Stimulated activated CD8-positive, alpha-beta memory T cell treated with anti-CD3 and anti-CD28 coated beads, Interleukin-2, amount 100 ng/mL, for 48 hours (primary cell): ENCODE data around the gene NMS.

Source experiments
- DNase-seq, 2 donors: peaks; one replicate each; pipeline ENCODE4 v3.0.0-alpha.2; 2020; ENCODE audit warnings: low read depth in 2 of 2

The NMS gene

GRCh38 chr2:100484390-100484789 lies 14.1 kb downstream of the NMS start:
- no peak for DNase-seq

- no peak for DNase-seq
These were observed 15.1 kb downstream of the NMS start for GRCh38 chr2:100485396-100485795.

GRCh38 chr2:100494712-100495111 lies 24.4 kb downstream of the NMS start:
- no peak for DNase-seq

- DNase-seq = no peak
These were observed 32.5 kb downstream of the NMS start for GRCh38 chr2:100502782-100503181.

- no peak for DNase-seq
These were observed 34.3 kb downstream of the NMS start for GRCh38 chr2:100504542-100504941.

- DNase-seq = no peak
These were observed 38.8 kb downstream of the NMS start for GRCh38 chr2:100509066-100509465.

- no peak for DNase-seq
These were observed 43.4 kb downstream of the NMS start for GRCh38 chr2:100513650-100514049.

- DNase-seq = no peak
These were observed 47.3 kb downstream of the NMS start for GRCh38 chr2:100517556-100517955.

- DNase-seq = no peak
These were observed 48.5 kb downstream of the NMS start for GRCh38 chr2:100518801-100519200.

- DNase-seq = no peak
These were observed 49.9 kb downstream of the NMS start for GRCh38 chr2:100520224-100520623.

GRCh38 chr2:100522430-100522829 lies 52.1 kb downstream of the NMS start:
- DNase-seq = no peak

- no peak for DNase-seq
These were observed 54.0 kb downstream of the NMS start for GRCh38 chr2:100524331-100524730.

- no peak for DNase-seq
These were observed 56.6 kb downstream of the NMS start for GRCh38 chr2:100526868-100527267.

GRCh38 chr2:100527440-100528015 lies 57.2 kb downstream of the NMS start:
- no peak for DNase-seq

- DNase-seq = no peak
These were observed 58.9 kb downstream of the NMS start for GRCh38 chr2:100529176-100529575.

- no peak for DNase-seq
These were observed 59.6 kb downstream of the NMS start for GRCh38 chr2:100529900-100530299.
